HepG2 (cell line): ENCODE data around the gene SRGAP3. TPM values are rescaled to one million over a fixed set of nuclear protein-coding genes. Genes with fewer than 3 reads are reported as not detected.

Experiments
- CBFB ChIP-seq: sonication (generic); formaldehyde crosslinking; IDR thresholded peaks from 2 replicates; pipeline ENCODE4 v1.4.0; 2020; ENCODE audit warnings: missing genetic modification reagents
- KAT2B ChIP-seq: fragments of 150-350 bp; IDR thresholded peaks from 2 replicates; pipeline ENCODE4 v1.6.1; 2014; ENCODE audit warnings: low read depth, low read length, borderline replicate concordance
- KLF6 ChIP-seq: IDR thresholded peaks from 2 replicates; pipeline ENCODE4 v1.8.0; 2016; ENCODE audit warnings: missing biosample characterization, missing genetic modification reagents
- MIER2 ChIP-seq: IDR thresholded peaks from 2 replicates; pipeline ENCODE4 v1.6.1; 2016; ENCODE audit warnings: missing biosample characterization, missing genetic modification reagents
- NR2F1 ChIP-seq, 2 experiments: fragments of 450-650 bp in 1 of 2; formaldehyde crosslinking in 1 of 2; IDR thresholded peaks; 2 replicates each; pipeline versions ENCODE4 v1.5.0 to v1.6.1; 2016 to 2020; ENCODE audit warnings: mild to moderate bottlenecking in 1 of 2, missing compliant biosample characterization in 1 of 2, missing genetic modification reagents in 1 of 2, moderate library complexity in 1 of 2
- PCBP1 ChIP-seq: fragments of 200-400 bp; formaldehyde crosslinking; IDR thresholded peaks from 2 replicates; pipeline ENCODE4 v1.6.1; 2017; ENCODE audit warnings: mild to moderate bottlenecking, low read depth, low read length, borderline replicate concordance
- POGZ ChIP-seq: sonication (generic); formaldehyde crosslinking; IDR thresholded peaks from 2 replicates; pipeline ENCODE4 v1.4.0; 2020; ENCODE audit warnings: mild to moderate bottlenecking, missing genetic modification reagents
- RFXAP ChIP-seq: sonication (generic); formaldehyde crosslinking; IDR thresholded peaks from 2 replicates; pipeline ENCODE4 v1.4.0; 2020; ENCODE audit warnings: missing genetic modification reagents, borderline replicate concordance
- SIX1 ChIP-seq: sonication (generic); formaldehyde crosslinking; IDR thresholded peaks from 2 replicates; pipeline ENCODE4 v1.4.0; 2020; ENCODE audit warnings: missing genetic modification reagents, borderline replicate concordance
- TBX2 ChIP-seq: sonication (generic); formaldehyde crosslinking; IDR thresholded peaks from 2 replicates; pipeline ENCODE4 v1.5.0; 2020; ENCODE audit warnings: missing genetic modification reagents, mild to moderate bottlenecking, borderline replicate concordance
- THAP11 ChIP-seq: IDR thresholded peaks from 2 replicates; pipeline ENCODE4 v1.6.1; 2016; ENCODE audit warnings: missing biosample characterization, missing genetic modification reagents
- TOPORS ChIP-seq: sonication (generic); formaldehyde crosslinking; IDR thresholded peaks from 2 replicates; pipeline ENCODE4 v1.8.0; 2023; ENCODE audit warnings: mild to moderate bottlenecking, missing genetic modification reagents
- YY1 ChIP-seq: IDR thresholded peaks from 2 replicates; pipeline ENCODE4 v1.6.1; 2011; ENCODE audit warnings: low read length, low read depth, moderate library complexity, mild to moderate bottlenecking; ENCODE audit not compliant: insufficient read depth, insufficient replicate concordance
- ZFY ChIP-seq: sonication (generic); formaldehyde crosslinking; IDR thresholded peaks from 2 replicates; pipeline ENCODE4 v1.4.0; 2020; ENCODE audit warnings: missing genetic modification reagents
- ZMAT5 ChIP-seq: sonication (generic); formaldehyde crosslinking; IDR thresholded peaks from 2 replicates; pipeline ENCODE4 v1.5.0; 2020; ENCODE audit warnings: mild to moderate bottlenecking, low read depth, missing genetic modification reagents, borderline replicate concordance
- ZNF101 ChIP-seq: sonication (generic); formaldehyde crosslinking; IDR thresholded peaks from 2 replicates; pipeline ENCODE4 v1.4.0; 2020; ENCODE audit warnings: mild to moderate bottlenecking, low read depth, missing genetic modification reagents, borderline replicate concordance
- ZNF20 ChIP-seq: sonication (generic); formaldehyde crosslinking; IDR thresholded peaks from 2 replicates; pipeline ENCODE4 v1.4.0; 2020; ENCODE audit warnings: mild to moderate bottlenecking, moderate library complexity, missing genetic modification reagents
- ZNF232 ChIP-seq: sonication (generic); formaldehyde crosslinking; IDR thresholded peaks from 2 replicates; pipeline ENCODE4 v1.4.0; 2020; ENCODE audit warnings: missing genetic modification reagents, borderline replicate concordance
- ZNF501 ChIP-seq: sonication (generic); formaldehyde crosslinking; IDR thresholded peaks from 2 replicates; pipeline ENCODE4 v1.5.1; 2020; ENCODE audit warnings: mild to moderate bottlenecking, moderate library complexity, missing genetic modification reagents
- ZNF777 ChIP-seq: sonication (generic); formaldehyde crosslinking; IDR thresholded peaks from 2 replicates; pipeline ENCODE4 v1.4.0; 2020; ENCODE audit warnings: missing genetic modification reagents
- ZNF788 ChIP-seq: sonication (generic); formaldehyde crosslinking; IDR thresholded peaks from 2 replicates; pipeline ENCODE4 v1.5.0; 2020; ENCODE audit warnings: mild to moderate bottlenecking, missing genetic modification reagents, borderline replicate concordance
- ZNF891 ChIP-seq: sonication (generic); formaldehyde crosslinking; IDR thresholded peaks from 2 replicates; pipeline ENCODE4 v1.5.0; 2020; ENCODE audit warnings: mild to moderate bottlenecking, missing genetic modification reagents
- polyA plus RNA-seq, 8 experiments: library from polyadenylated mRNA; depleted of rRNA in 3 of 8; stranded (reverse) in 7 of 8; unstranded in 1 of 8; fragments of >200 nt; fragmentation: Illumina TruSeq in 4 of 8; extraction: Trizol in 4 of 8; gene quantifications; 2 replicates each; pipeline versions ENCODE4 v1.2.1 to v1.2.3, GENCODE V29; 2011 to 2016; ENCODE audit warnings: low read depth in 4 of 8, missing spikeins in 1 of 8, mixed read lengths in 1 of 8; ENCODE audit not compliant: insufficient read depth in 1 of 8
- total RNA-seq, 5 experiments: library from RNA; depleted of rRNA; stranded (reverse); fragments of >200 nt; fragmentation: Illumina TruSeq; extraction: Trizol; gene quantifications; 2 replicates each; pipeline ENCODE4 v1.2.3, GENCODE V29; 2016; ENCODE audit warnings: low read depth in 1 of 5
- TF ChIP-seq, protein P1 (sequence below): sonication (generic); formaldehyde crosslinking; IDR thresholded peaks from 2 replicates; pipeline ENCODE4 v1.4.0; 2020; ENCODE audit warnings: missing genetic modification reagents
- TF ChIP-seq, protein P2 (sequence below): sonication (generic); formaldehyde crosslinking; IDR thresholded peaks from 2 replicates; pipeline ENCODE4 v1.8.0; 2022; ENCODE audit warnings: missing genetic modification reagents, mild to moderate bottlenecking, inconsistent platforms, borderline replicate concordance
- TF ChIP-seq, protein P3 (sequence below): sonication (generic); formaldehyde crosslinking; IDR thresholded peaks from 2 replicates; pipeline ENCODE4 v1.8.0; 2022; ENCODE audit warnings: low read depth, missing genetic modification reagents

SRGAP3 gene
- total and polyA plus RNA-seq, 2 of the 13 experiments (the other 11 are each of a cell fraction or from before 2014, with no cell fraction given) = 1.2 to 1.4 TPM

DNA sequence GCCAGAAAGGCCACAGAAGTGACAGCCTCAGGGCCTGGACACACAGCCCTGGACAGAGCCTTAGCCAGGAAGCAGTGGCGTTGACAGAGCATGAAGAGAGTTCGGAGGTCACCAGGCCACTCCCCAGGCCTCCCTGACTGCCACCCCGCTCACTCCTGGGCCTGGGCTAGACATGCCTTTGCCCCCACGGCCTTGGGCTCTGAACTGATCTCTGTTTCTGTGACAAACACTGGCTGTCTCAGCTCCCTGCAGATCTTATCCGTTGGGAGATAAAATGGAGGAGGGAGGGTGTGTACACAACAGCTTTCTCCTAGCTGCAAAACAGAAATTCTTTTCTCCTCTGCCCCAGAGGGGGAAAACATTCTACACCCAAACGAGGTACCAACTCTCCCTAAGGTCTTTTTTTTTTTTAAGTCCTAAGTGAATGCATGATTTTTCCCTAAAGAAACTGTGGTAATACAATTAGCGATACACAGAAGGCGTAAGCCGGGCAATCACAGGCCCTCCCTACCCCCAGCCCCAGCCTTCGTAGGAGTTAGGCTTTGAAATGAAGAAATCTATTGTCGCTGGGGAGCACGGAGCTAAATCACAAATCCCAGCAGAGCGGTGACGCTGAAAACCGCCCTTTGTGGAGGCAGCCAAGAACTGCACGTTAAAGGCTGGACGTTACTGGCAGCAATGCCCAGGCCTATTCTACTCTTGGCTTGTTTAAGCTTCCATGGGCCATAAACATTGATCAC lies 45.0 kb downstream of the SRGAP3 start (continued):
- TF ChIP-seq, protein P1, sequence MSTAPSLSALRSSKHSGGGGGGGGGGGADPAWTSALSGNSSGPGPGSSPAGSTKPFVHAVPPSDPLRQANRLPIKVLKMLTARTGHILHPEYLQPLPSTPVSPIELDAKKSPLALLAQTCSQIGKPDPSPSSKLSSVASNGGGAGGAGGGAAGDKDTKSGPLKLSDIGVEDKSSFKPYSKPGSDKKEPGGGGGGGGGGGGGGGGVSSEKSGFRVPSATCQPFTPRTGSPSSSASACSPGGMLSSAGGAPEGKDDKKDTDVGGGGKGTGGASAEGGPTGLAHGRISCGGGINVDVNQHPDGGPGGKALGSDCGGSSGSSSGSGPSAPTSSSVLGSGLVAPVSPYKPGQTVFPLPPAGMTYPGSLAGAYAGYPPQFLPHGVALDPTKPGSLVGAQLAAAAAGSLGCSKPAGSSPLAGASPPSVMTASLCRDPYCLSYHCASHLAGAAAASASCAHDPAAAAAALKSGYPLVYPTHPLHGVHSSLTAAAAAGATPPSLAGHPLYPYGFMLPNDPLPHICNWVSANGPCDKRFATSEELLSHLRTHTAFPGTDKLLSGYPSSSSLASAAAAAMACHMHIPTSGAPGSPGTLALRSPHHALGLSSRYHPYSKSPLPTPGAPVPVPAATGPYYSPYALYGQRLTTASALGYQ (CRISPR knock-in tag) = peak; percentile 66; the same call in 1 of the 2 replicates
- TF ChIP-seq MIER2 (CRISPR knock-in tag) (peak; percentile 82), ZNF501 (CRISPR knock-in tag) (peak; percentile 60; the same call in 1 of the 2 replicates), PCBP1 (no peak), YY1 (peak; percentile 50), RFXAP (CRISPR knock-in tag) (no peak), THAP11 (peak; percentile 22; the same call in 1 of the 2 replicates), ZNF777 (no peak), TOPORS (0 out of 2 replicates have a peak, but pooled peaks have one; percentile 37), ZNF20 (CRISPR knock-in tag) (no peak), ZMAT5 (no peak), ZFY (CRISPR knock-in tag) (peak; percentile 77; the same call in 1 of the 2 replicates), ZNF101 (CRISPR knock-in tag) (no peak), SIX1 (no peak), KLF6 (no peak), ZNF891 (CRISPR knock-in tag) (peak; percentile 33; the same call in 1 of the 2 replicates), TBX2 (CRISPR knock-in tag) (0 out of 2 replicates have a peak, but pooled peaks have one; percentile 21), ZNF232 (CRISPR knock-in tag) (peak; percentile 39; the same call in 1 of the 2 replicates), ZNF788 (CRISPR knock-in tag) (peak; percentile 55; the same call in 1 of the 2 replicates), POGZ (CRISPR knock-in tag) (peak; percentile 87), CBFB (no peak), KAT2B (no peak), NR2F1 (CRISPR knock-in tag; IDR thresholded peaks at IDR 0.05) (peak; percentile 54 to 81; a peak in 3 of 4 replicates)
- TF ChIP-seq, protein P2, sequence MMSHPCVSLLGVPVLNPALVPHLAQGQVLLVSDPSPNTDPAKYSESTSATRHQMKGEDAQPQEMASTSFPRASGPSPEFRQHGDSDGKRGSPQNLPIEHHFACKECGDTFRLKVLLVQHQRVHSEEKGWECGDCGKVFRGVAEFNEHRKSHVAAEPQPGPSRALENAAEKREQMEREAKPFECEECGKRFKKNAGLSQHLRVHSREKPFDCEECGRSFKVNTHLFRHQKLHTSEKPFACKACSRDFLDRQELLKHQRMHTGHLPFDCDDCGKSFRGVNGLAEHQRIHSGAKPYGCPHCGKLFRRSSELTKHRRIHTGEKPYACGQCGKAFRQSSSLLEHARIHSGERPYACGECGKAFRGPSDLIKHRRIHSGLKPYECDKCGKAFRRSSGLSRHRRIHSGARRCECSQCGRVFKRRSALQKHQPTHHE (CRISPR knock-in tag) = 0 out of 2 replicates have a peak, but pooled peaks have one; percentile 56
- TF ChIP-seq, protein P3, sequence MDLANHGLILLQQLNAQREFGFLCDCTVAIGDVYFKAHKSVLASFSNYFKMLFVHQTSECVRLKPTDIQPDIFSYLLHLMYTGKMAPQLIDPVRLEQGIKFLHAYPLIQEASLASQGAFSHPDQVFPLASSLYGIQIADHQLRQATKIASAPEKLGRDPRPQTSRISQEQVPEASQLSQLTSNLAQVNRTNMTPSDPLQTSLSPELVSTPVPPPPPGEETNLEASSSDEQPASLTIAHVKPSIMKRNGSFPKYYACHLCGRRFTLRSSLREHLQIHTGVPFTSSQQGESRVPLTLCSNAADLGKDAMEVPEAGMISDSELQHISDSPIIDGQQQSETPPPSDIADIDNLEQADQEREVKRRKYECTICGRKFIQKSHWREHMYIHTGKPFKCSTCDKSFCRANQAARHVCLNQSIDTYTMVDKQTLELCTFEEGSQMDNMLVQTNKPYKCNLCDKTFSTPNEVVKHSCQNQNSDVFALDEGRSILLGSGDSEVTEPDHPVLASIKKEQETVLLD (CRISPR knock-in tag) = no peak
